ENCODE results near the gene TMEM247. TPM values are rescaled to one million over a fixed set of nuclear protein-coding genes. Genes with fewer than 3 reads are reported as not detected.

TMEM247 gene
- total and polyA plus RNA-seq, 2 donors from 2014 or later = not detected

DNA sequence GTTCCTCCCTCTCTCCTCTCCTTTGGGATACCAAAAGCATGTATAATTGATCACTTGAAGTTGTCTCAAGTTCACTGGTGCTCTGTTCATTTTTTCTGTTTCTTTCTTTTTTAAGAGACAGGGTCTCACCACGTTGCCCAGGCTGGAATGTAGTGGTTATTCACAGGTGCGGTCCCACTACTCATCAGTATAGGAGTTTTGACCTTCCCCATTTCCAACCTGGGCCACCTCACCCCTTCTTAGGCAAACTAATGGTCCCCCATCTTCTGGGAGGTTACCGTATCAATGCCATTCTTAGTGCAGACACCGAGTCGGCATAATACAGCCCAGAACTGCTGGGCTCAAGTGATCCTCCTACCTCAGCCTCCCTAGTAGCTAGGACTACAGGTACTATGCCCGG is 31.3 kb upstream of the TMEM247 start:
- H3K9me3 ChIP-seq (ENCODE audit: control insufficient read depth in 2 of 3, insufficient read depth in 1 of 3, low read length in 3 of 3) = peaks cover 0 to 7% (median 0%) of the 10 kb centered on the region in 3 donors
- no peak for TF ChIP-seq CTCF (IDR thresholded peaks at IDR 0.05; ENCODE audit: borderline replicate concordance, extremely low read depth, insufficient read depth)
- no peak overlapping the region for H3K9ac ChIP-seq (ENCODE audit: low read length in 3 of 3)
- H3K27me3 ChIP-seq (ENCODE audit: control insufficient read depth, insufficient read depth, low read length) = no peaks in the 10 kb centered on the region
- intact Hi-C loops (cut with DNase I) = no loop called here
- no peaks in the 10 kb centered on the region for H3K36me3 ChIP-seq (ENCODE audit: control insufficient read depth in 2 of 3, insufficient read depth in 3 of 3, low read length in 3 of 3)
- H3K4me3 ChIP-seq (ENCODE audit: low read length in 3 of 3) = no peak overlapping the region
- no peak for DNase-seq
- FAIRE-seq = no peak
- no peak overlapping the region for H3K27ac ChIP-seq (ENCODE audit: low read depth in 2 of 2, low read length in 2 of 2)
- H3K4me1 ChIP-seq (ENCODE audit: control insufficient read depth in 2 of 3, insufficient read depth in 2 of 3, low read depth in 1 of 3, low read length in 3 of 3) = no peaks in the 10 kb centered on the region

DNA sequence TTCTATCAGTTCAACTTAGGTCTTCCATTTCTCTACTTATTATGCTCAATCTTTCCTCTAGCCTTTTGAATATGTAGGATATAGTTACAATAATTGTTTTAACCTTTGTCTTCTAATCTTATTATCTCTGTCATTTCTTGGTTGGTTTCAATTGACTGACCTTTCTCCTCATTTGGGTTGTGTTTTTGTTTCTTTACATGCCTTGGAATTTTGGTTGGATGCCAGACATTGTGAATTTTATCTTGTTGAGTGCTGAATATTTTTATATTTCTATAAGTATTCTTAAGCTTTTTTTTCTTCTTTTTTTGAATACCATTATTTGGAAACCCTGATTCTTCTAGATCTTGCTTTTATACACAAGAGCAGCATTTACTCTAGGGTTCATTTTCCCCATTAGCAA is 30.7 kb upstream of the TMEM247 start:
- FAIRE-seq (no peak), DNase-seq (no peak)
- no peaks in the 10 kb centered on the region for H3K4me1 ChIP-seq (ENCODE audit: control insufficient read depth in 2 of 3, insufficient read depth in 2 of 3, low read depth in 1 of 3, low read length in 3 of 3)
- TF ChIP-seq CTCF (IDR thresholded peaks at IDR 0.05; ENCODE audit: borderline replicate concordance, extremely low read depth, insufficient read depth) = no peak
- no peak overlapping the region for H3K9ac ChIP-seq (ENCODE audit: low read length in 3 of 3)
- intact Hi-C loops (cut with DNase I) = no loop called here
- no peaks in the 10 kb centered on the region for H3K36me3 ChIP-seq (ENCODE audit: control insufficient read depth in 2 of 3, insufficient read depth in 3 of 3, low read length in 3 of 3)
- no peaks in the 10 kb centered on the region for H3K27me3 ChIP-seq (ENCODE audit: control insufficient read depth, insufficient read depth, low read length)
- no peak overlapping the region for H3K4me3 ChIP-seq (ENCODE audit: low read length in 3 of 3)
- peaks cover 0 to 7% (median 0%) of the 10 kb centered on the region in 3 donors for H3K9me3 ChIP-seq (ENCODE audit: control insufficient read depth in 2 of 3, insufficient read depth in 1 of 3, low read length in 3 of 3)
- H3K27ac ChIP-seq (ENCODE audit: low read depth in 2 of 2, low read length in 2 of 2) = no peak overlapping the region

- TF ChIP-seq CTCF (IDR thresholded peaks at IDR 0.05; ENCODE audit: borderline replicate concordance, extremely low read depth, insufficient read depth) = no peak
- no peak overlapping the region for H3K4me3 ChIP-seq (ENCODE audit: low read length in 3 of 3)
- FAIRE-seq (no peak), DNase-seq (no peak)
- H3K4me1 ChIP-seq (ENCODE audit: control insufficient read depth in 2 of 3, insufficient read depth in 2 of 3, low read depth in 1 of 3, low read length in 3 of 3) = no peaks in the 10 kb centered on the region
- peaks cover 0 to 7% (median 0%) of the 10 kb centered on the region in 3 donors for H3K9me3 ChIP-seq (ENCODE audit: control insufficient read depth in 2 of 3, insufficient read depth in 1 of 3, low read length in 3 of 3)
- H3K36me3 ChIP-seq (ENCODE audit: control insufficient read depth in 2 of 3, insufficient read depth in 3 of 3, low read length in 3 of 3) = no peaks in the 10 kb centered on the region
- intact Hi-C loops (cut with DNase I) = no loop called here
- H3K27ac ChIP-seq (ENCODE audit: low read depth in 2 of 2, low read length in 2 of 2) = no peak overlapping the region
- no peak overlapping the region for H3K9ac ChIP-seq (ENCODE audit: low read length in 3 of 3)
- H3K27me3 ChIP-seq (ENCODE audit: control insufficient read depth, insufficient read depth, low read length) = no peaks in the 10 kb centered on the region
These were observed 29.7 kb upstream of the TMEM247 start for GRCh38 chr2:46449700-46450099.

- no peaks in the 10 kb centered on the region for H3K9me3 ChIP-seq (ENCODE audit: control insufficient read depth in 2 of 3, insufficient read depth in 1 of 3, low read length in 3 of 3)
- no peak overlapping the region for H3K4me3 ChIP-seq (ENCODE audit: low read length in 3 of 3)
- no peak for TF ChIP-seq CTCF (IDR thresholded peaks at IDR 0.05; ENCODE audit: borderline replicate concordance, extremely low read depth, insufficient read depth)
- intact Hi-C loops (cut with DNase I) = no loop called here
- H3K36me3 ChIP-seq (ENCODE audit: control insufficient read depth in 2 of 3, insufficient read depth in 3 of 3, low read length in 3 of 3) = no peaks in the 10 kb centered on the region
- no peaks in the 10 kb centered on the region for H3K27me3 ChIP-seq (ENCODE audit: control insufficient read depth, insufficient read depth, low read length)
- no peak for FAIRE-seq
- H3K9ac ChIP-seq (ENCODE audit: low read length in 3 of 3) = no peak overlapping the region
- H3K4me1 ChIP-seq (ENCODE audit: control insufficient read depth in 2 of 3, insufficient read depth in 2 of 3, low read depth in 1 of 3, low read length in 3 of 3) = no peaks in the 10 kb centered on the region
- DNase-seq = no peak
- H3K27ac ChIP-seq (ENCODE audit: low read depth in 2 of 2, low read length in 2 of 2) = no peak overlapping the region
These were observed 28.1 kb upstream of the TMEM247 start for GRCh38 chr2:46451131-46451711.
